ENCODE results near the gene TSSK2. TPM values are rescaled to one million over a fixed set of nuclear protein-coding genes. Genes with fewer than 3 reads are reported as not detected.

TSSK2 gene
- total and polyA plus RNA-seq, 2 experiments from 2014 or later: not detected

- ATAC-seq (peak; percentile 3; the same call in 2 of the 3 replicates), DNase-seq (ENCODE audit: low spot score) (peak; percentile 49)
- H3K27me3 ChIP-seq (ENCODE audit: insufficient read depth): peaks cover 84% of the 10 kb centered on the region
- peaks cover 69% of the 10 kb centered on the region for H3K27me3 Mint-ChIP-seq (ENCODE audit: insufficient read depth, low read depth, poor library complexity)
- peaks cover 10% of the 10 kb centered on the region; the same call in 2 of the 3 replicates for H3K9me3 Mint-ChIP-seq
- peak overlapping the region; percentile 66 for H3K4me3 Mint-ChIP-seq
- no peak overlapping the region for H3K27ac ChIP-seq (ENCODE audit: low read depth)
- H2AFZ ChIP-seq: peak overlapping the region; percentile 96
- H3K4me2 ChIP-seq: peak overlapping the region; percentile 87
- H3K4me1 Mint-ChIP-seq: peaks cover 24% of the 10 kb centered on the region
- TF ChIP-seq NANOG (IDR thresholded peaks at IDR 0.05; ENCODE audit: borderline replicate concordance) (no peak), STAT1 (IDR thresholded peaks at IDR 0.05; ENCODE audit: unreplicated experiment) (no peak), EZH2 (IDR thresholded peaks at IDR 0.05; ENCODE audit: low read depth, unreplicated experiment) (peak; percentile 29), ZNF462 (CRISPR knock-in tag; IDR thresholded peaks at IDR 0.05) (no peak), CREB1 (CRISPR knock-in tag; IDR thresholded peaks at IDR 0.05; ENCODE audit: low read depth) (no peak), CTCF (conservative IDR thresholded peaks at IDR 0.05; ENCODE audit: low read depth in 2 of 2) (no peak), EZH2phosphoT487 (IDR thresholded peaks at IDR 0.05; ENCODE audit: unreplicated experiment) (no peak)
- H3F3A ChIP-seq (replicated peaks; ENCODE audit: low read depth): 0 out of 2 replicates have a peak, but pooled peaks cover 18% of the 10 kb centered on the region
- peaks cover 3% of the 10 kb centered on the region; the same call in 1 of the 3 replicates for H3K36me3 Mint-ChIP-seq (ENCODE audit: low read depth)
- peaks cover 7% of the 10 kb centered on the region for H3K79me2 ChIP-seq (replicated peaks; ENCODE audit: insufficient read depth)
- no peaks in the 10 kb centered on the region for H3K9me2 ChIP-seq (ENCODE audit: insufficient read depth)
- H3K36me3 ChIP-seq (ENCODE audit: insufficient read depth): no peaks in the 10 kb centered on the region
- peaks cover 1% of the 10 kb centered on the region; the same call in 1 of the 2 replicates for H3K4me1 ChIP-seq (ENCODE audit: insufficient read depth)
- H3K27ac Mint-ChIP-seq: no peak overlapping the region
- H3K4me3 ChIP-seq: peak overlapping the region; percentile 64
- no peaks in the 10 kb centered on the region for H4K20me1 ChIP-seq (replicated peaks; ENCODE audit: insufficient read depth)
These were observed 17.4 kb downstream of the TSSK2 start for GRCh38 chr22:19148417-19149046.

Data from GM23338 (cell line).